Measurements from ENCODE around the gene CYP39A1.

Gene CYP39A1

DNA sequence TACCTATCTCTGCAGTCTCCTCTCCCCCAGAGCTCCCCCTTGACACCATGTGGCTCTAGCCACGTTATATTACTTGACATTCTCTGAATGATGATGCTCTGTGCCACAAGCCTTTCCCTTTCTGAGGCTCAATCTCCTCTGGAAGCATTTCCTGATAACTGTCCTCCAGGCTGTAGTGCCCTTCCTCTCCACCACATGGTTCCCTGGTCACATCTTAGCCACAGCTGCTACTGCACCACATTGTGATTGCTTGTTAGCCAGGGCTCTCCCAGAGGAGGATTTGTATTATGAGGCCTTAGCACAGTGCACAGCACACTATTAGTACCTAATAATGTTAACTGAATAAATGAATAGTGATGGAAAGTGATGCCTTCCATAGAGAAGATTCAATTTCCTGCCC lies 97.5 kb downstream of the CYP39A1 start:
- TF ChIP-seq, protein P1, sequence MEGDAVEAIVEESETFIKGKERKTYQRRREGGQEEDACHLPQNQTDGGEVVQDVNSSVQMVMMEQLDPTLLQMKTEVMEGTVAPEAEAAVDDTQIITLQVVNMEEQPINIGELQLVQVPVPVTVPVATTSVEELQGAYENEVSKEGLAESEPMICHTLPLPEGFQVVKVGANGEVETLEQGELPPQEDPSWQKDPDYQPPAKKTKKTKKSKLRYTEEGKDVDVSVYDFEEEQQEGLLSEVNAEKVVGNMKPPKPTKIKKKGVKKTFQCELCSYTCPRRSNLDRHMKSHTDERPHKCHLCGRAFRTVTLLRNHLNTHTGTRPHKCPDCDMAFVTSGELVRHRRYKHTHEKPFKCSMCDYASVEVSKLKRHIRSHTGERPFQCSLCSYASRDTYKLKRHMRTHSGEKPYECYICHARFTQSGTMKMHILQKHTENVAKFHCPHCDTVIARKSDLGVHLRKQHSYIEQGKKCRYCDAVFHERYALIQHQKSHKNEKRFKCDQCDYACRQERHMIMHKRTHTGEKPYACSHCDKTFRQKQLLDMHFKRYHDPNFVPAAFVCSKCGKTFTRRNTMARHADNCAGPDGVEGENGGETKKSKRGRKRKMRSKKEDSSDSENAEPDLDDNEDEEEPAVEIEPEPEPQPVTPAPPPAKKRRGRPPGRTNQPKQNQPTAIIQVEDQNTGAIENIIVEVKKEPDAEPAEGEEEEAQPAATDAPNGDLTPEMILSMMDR (IDR thresholded peaks at IDR 0.05; ENCODE audit: borderline replicate concordance, insufficient read depth, low read depth, low read length): no peak
- no peak overlapping the region for H3K4me3 ChIP-seq (ENCODE audit: low read depth, low read length)

DNA sequence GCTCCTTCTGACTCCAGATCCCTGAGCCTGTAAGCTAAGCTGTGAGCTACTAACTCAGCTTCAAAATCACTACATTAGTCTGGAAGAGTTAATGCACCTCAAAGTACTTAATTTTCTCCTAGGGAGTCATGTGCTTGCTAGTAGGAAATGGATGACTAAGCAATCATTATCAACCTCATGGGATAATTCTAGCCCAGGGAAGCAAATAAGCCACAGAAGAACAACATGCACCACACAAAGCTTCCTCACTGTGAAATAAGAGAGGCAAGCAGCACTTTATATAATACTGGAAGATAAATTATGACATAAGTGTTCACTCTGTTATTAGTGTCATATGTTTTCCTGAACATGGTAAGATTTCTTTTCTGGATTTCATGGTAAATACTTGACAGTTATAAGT lies 103.5 kb downstream of the CYP39A1 start:
- no peak overlapping the region for H3K4me3 ChIP-seq (ENCODE audit: low read depth, low read length)
- TF ChIP-seq, protein P1 (IDR thresholded peaks at IDR 0.05; ENCODE audit: borderline replicate concordance, insufficient read depth, low read depth, low read length): no peak

DNA sequence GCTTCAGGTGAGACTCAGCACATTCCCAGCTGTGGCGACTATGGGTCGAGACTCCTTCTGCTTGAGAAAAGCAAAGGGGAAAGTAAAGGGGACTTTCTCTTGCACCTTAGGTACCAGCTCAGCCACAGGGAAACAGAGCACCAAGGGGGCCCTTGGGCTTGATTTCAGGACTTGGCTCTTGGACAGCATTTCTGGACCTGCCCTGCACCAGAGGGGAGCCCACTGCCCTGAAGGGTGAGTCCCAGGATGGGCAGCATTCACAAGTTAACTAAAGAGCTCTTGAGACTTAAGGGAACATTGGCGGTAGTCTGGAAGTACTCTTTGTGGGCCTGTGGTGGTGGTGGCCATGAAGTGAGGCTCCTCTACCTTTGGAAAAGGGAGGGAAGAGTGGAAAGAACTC lies 111.1 kb downstream of the CYP39A1 start:
- TF ChIP-seq, protein P1 (IDR thresholded peaks at IDR 0.05; ENCODE audit: borderline replicate concordance, insufficient read depth, low read depth, low read length): no peak
- H3K4me3 ChIP-seq (ENCODE audit: low read depth, low read length): no peak overlapping the region

DNA sequence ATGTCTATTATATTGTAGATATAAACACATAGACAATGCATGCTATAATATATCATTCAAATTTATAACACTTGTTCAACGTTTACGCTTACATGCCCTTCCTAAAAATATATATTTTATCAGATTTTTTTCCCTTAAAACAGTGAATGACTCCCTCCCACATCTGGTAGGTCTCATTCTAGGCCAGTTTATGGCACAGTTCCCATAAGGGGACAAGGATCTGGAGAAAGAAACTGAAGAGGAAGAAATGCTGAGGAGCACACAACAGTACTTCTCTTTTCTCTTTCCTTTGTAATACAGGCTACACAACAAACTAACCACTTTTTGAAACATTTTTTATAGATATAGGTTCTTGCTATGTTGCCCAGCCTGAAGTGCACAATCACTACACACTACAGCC lies 112.8 kb downstream of the CYP39A1 start:
- TF ChIP-seq, protein P1 (IDR thresholded peaks at IDR 0.05; ENCODE audit: borderline replicate concordance, insufficient read depth, low read depth, low read length): no peak
- no peak overlapping the region for H3K4me3 ChIP-seq (ENCODE audit: low read depth, low read length)

DNA sequence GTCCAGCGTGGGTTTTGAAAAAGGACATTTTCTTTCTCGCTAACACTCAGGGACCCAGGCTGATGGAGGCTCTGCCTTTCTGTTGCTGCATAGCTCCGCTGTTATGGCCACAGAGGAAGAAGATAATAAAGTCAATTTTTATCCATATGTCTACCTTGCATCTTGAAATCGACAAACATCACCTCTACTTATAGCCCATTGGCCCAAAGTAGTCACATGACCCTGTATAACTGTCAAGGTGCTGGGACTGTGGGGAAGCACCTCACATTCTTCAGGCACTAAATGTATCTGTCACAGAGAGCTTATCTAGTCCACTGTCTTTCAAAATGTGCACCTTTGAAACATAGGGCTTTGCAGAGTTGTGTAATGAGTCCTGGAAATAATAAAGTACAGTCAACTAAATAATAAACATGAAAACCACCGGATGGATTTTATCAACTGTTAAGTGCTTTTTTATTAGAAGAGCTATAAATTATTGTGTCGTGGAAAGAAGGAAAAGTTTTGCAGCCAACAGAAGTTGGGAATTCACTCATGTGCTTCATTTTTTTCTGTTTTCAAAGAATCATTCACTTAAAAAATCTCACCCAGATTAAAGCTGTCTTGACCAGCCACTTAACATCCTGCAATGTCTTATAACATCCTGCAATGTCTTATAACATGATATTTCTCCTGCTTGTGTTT lies 113.7 kb downstream of the CYP39A1 start:
- TF ChIP-seq, protein P1 (IDR thresholded peaks at IDR 0.05; ENCODE audit: borderline replicate concordance, insufficient read depth, low read depth, low read length): no peak
- no peak overlapping the region for H3K4me3 ChIP-seq (ENCODE audit: low read depth, low read length)

DNA sequence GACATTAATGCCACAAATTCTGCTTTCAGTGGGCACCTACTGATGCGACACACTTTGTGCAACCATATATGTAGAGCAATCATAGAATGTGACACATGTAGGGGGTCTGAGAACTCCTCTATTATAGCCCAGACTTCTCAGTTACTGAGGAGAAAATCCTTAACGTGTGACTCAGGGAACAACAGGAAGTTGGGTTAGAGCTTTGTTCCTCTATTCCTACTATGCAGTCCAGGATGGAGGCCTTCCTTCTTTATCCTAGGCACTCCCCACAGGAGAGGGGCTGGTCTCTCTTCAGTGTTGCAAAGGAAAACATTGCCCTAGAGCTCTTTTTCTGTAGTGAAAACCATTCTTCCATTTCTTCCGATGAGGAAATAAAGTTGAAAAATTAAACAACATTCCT lies 121.7 kb downstream of the CYP39A1 start:
- TF ChIP-seq, protein P1 (IDR thresholded peaks at IDR 0.05; ENCODE audit: borderline replicate concordance, insufficient read depth, low read depth, low read length): no peak
- H3K4me3 ChIP-seq (ENCODE audit: low read depth, low read length): no peak overlapping the region

DNA sequence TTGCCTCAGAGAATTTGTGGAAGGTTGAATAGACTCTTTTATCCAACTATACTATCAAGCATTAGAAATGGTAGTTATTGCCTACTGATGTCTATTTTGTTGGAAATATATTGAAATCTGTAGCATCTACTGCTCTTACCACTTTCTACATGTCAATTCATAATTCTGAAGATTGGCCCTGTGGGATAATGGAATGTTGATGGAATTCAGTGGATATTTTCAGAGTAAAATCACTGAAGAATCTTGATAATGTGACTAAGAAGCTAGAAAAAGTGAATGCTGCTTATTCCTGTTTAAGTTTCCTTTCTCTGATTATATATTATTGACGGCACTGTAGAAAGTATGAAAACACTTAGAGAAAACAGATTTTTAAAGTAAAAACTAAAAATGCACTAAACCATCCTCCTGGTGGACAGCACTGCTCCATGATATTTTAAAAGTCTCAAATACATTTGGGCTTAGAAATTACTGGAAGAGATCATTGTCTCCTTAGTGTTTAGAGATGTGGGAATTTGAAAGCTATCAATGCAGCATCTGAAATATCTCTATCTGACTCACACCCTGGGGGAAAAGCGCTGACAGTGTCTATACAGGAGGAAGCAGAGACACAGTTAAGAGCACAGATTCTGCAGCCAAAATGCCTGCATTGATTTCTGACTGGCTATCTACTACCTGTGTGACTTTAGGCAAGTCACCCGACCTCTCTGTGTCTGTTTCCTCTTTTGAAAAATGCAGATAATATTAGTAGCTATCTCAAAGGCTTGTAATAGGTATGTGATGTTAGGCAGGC lies 123.5 kb downstream of the CYP39A1 start:
- H3K4me3 ChIP-seq (ENCODE audit: low read depth, low read length): no peak overlapping the region
- TF ChIP-seq, protein P1 (IDR thresholded peaks at IDR 0.05; ENCODE audit: borderline replicate concordance, insufficient read depth, low read depth, low read length): no peak

Measured in GM12875 (cell line).